Uterus (tissue), 2 donors: ENCODE measurements around the gene C1orf146.
"Not testable (repeated sequence)": the region's sequence is repeated elsewhere in the genome, so short reads cannot be mapped to it uniquely, and the experiment has no call there.

Experiments
- POLR2A ChIP-seq, 2 donors: fragments of 450-650 bp; IDR thresholded peaks; one replicate each; pipeline ENCODE4 v1.6.1; 2016; ENCODE audit warnings: antibody characterized with exemption in 2 of 2, mild to moderate bottlenecking in 1 of 2, moderate library complexity in 1 of 2
- TF ChIP-seq, protein P1 (sequence below), 4 experiments: fragments of 200-600 bp in 2 of 4; fragments of 450-650 bp in 2 of 4; sonication (generic) in 2 of 4; IDR thresholded peaks; one replicate each; pipeline ENCODE4 v1.5.1; 2016 to 2019; ENCODE audit warnings: antibody characterized with exemption in 4 of 4, mild to moderate bottlenecking in 2 of 4, moderate library complexity in 1 of 4

DNA sequence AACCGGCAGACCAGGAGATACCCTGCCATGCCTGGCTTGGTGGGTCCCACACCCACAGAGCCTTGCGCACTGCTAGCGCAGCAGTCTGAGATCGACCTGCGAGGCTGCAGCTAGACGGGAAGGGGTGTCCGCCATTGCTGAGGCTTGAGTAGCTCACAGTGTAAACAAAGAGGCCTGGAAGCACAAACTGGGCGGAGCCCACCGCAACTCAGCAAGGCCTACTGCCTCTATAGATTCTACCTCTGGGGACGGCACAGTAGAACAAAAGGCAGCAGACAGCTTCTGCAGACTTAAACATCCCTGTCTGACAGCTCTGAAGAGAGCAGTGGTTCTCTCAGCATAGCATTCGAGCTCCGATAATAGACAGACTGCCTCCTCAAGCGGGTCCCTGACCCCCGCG, 62.1 kb downstream of the C1orf146 start:
- TF ChIP-seq, protein P1, sequence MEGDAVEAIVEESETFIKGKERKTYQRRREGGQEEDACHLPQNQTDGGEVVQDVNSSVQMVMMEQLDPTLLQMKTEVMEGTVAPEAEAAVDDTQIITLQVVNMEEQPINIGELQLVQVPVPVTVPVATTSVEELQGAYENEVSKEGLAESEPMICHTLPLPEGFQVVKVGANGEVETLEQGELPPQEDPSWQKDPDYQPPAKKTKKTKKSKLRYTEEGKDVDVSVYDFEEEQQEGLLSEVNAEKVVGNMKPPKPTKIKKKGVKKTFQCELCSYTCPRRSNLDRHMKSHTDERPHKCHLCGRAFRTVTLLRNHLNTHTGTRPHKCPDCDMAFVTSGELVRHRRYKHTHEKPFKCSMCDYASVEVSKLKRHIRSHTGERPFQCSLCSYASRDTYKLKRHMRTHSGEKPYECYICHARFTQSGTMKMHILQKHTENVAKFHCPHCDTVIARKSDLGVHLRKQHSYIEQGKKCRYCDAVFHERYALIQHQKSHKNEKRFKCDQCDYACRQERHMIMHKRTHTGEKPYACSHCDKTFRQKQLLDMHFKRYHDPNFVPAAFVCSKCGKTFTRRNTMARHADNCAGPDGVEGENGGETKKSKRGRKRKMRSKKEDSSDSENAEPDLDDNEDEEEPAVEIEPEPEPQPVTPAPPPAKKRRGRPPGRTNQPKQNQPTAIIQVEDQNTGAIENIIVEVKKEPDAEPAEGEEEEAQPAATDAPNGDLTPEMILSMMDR (IDR thresholded peaks at IDR 0.05) = not testable (repeated sequence)
- TF ChIP-seq POLR2A (IDR thresholded peaks at IDR 0.05) = not testable (repeated sequence)
